ENCODE results near the gene FOXC2. TPM values are rescaled to one million over a fixed set of nuclear protein-coding genes. Genes with fewer than 3 reads are reported as not detected.

Gene FOXC2
- not detected in 2 replicates for total RNA-seq (2011; cell fraction: chromatin; rRNA removed; ENCODE audit: low replicate concordance)
- not detected in 2 replicates for total RNA-seq (2011; cell fraction: nucleolus; rRNA removed)
- total RNA-seq (2011; cell fraction: nucleoplasm; rRNA removed) = not detected in 2 replicates
- total RNA-seq (2014; rRNA removed) = not detected in 2 replicates
- not detected in 2 replicates for total RNA-seq (2014; rRNA removed; fragmentation: Illumina TruSeq; extraction: Trizol)
- total RNA-seq (2015; rRNA removed; fragmentation: Illumina TruSeq; extraction: Trizol) = not detected in 2 replicates
- total RNA-seq (2021) = 0.11 TPM in 2 replicates
- polyA plus RNA-seq (2011; rRNA removed) = not detected in 2 replicates
- not detected in 2 replicates for polyA plus RNA-seq (2011; cell fraction: cytosol; rRNA removed)
- 0.13 TPM in 1 of 2 replicates, not detected in the other for polyA plus RNA-seq (2011; cell fraction: nucleus; rRNA removed)
- polyA plus RNA-seq (2012) = 0.10 TPM in 1 of 2 replicates, not detected in the other
- not detected in 2 replicates for polyA plus RNA-seq (2014; fragmentation: Illumina TruSeq; extraction: Trizol)
- under 1 TPM; 0.01 to 0.08 TPM for polyA plus RNA-seq (2014; fragmentation: Nextera tagmentation; extraction: Ambion mirVana)
- polyA plus RNA-seq (2014; rRNA removed) = 0.11 and 0.13 TPM in 2 replicates
- not detected in 2 replicates for polyA minus RNA-seq (2011; rRNA and poly(A)+ RNA removed)
- not detected in 2 replicates for polyA minus RNA-seq (2011; cell fraction: cytosol; rRNA and poly(A)+ RNA removed)
- polyA minus RNA-seq (2011; cell fraction: nucleus; rRNA and poly(A)+ RNA removed) = not detected in 2 replicates
- Bru-seq, nascent RNA = percentile 16 among the genes with signal in this experiment
- BruChase-seq, experiment 1, labeled RNA remaining after a 2-hour chase = percentile 36 among the genes with signal in this experiment
- BruChase-seq, experiment 2, labeled RNA remaining after a 6-hour chase = percentile 42 among the genes with signal in this experiment
- long read RNA-seq, experiment 1 = 0 reads
- long read RNA-seq, experiment 2 = 0 reads
- long read RNA-seq, experiment 3 = 0 reads

GRCh38 chr16:86566601-86566965, at the start of gene FOXC2:
TSS of gene FOXC2 (plus strand) at chr16:86566829. CDS start at chr16:86567336, 507 bp downstream.
- H3K27ac ChIP-seq (ENCODE audit: extremely low read depth, low read depth, low read length) = no peak within 1 kb of the TSS
- H3K9me1 ChIP-seq (ENCODE audit: control insufficient read depth, insufficient read depth, low read length) = no peaks in the 10 kb centered on the region
- peak in 3 of 4 experiments; percentile 46 to 68 (median 60) for DNase-seq (ENCODE audit: extremely low read depth in 1 of 4, low spot score in 3 of 4)
- WGBS (ENCODE audit: insufficient coverage, low coverage, missing lambda C conversion rate) = 29% methylated on average over 28 of the region's 30 CpGs
- POLR2A ChIA-PET = interaction anchor here (0.6 kb wide), 1 partner anchor 12 kb away, joined by 3 read pairs; the partner anchor contains the start of gene FOXL1
- H3K79me2 ChIP-seq (ENCODE audit: control insufficient read depth, insufficient read depth, low read length) = no peaks in the 10 kb centered on the region
- CTCF ChIA-PET (ENCODE audit: low intra/inter-chr PET ratio) = no interaction called here
- intact Hi-C loops (cut with micrococcal nuclease) (loop anchor here (10.0 kb wide), 1 partner anchor 628 kb away; no protein-coding TSS in a partner anchor), in situ Hi-C loops (cut with MboI) (loop anchor here (5.0 to 25.0 kb wide), 3 partner anchors 491 to 1071 kb away; no protein-coding TSS in a partner anchor)
- ATAC-seq = peak; percentile 63; the same call in 1 of the 3 replicates
- no peak within 1 kb of the TSS for H3K9ac ChIP-seq (ENCODE audit: insufficient read depth in 1 of 2, low read depth in 2 of 2, low read length in 2 of 2)
- no peak within 1 kb of the TSS for H2AFZ ChIP-seq (ENCODE audit: low read depth, low read length)
- H3K4me2 ChIP-seq (ENCODE audit: insufficient read depth, low read length) = no peak within 1 kb of the TSS
- H3K4me3 ChIP-seq = no peak within 1 kb of the TSS
- H3K4me1 ChIP-seq (replicated peaks in 1 of 2; ENCODE audit: control insufficient read depth in 2 of 2, insufficient read depth in 2 of 2, low read length in 2 of 2) = peaks cover 0 to 8% of the 10 kb centered on the region in 2 experiments; a peak in 1 of 5 replicates
- BruUV-seq (replicated peaks) = no TSS peak
- H3K36me3 ChIP-seq (ENCODE audit: control insufficient read depth, insufficient read depth, low read length) = no peaks in the 10 kb centered on the region
- H4K20me1 ChIP-seq (replicated peaks; ENCODE audit: control insufficient read depth, insufficient read depth, low read length) = peaks cover 4% of the 10 kb centered on the region; the same call in 1 of the 2 replicates
- no peak for FAIRE-seq
- H3K27me3 ChIP-seq (ENCODE audit: control insufficient read depth in 2 of 2, insufficient read depth in 2 of 2, low read length in 2 of 2) = peaks cover 28 to 41% of the 10 kb centered on the region in 2 experiments
- no peaks in the 10 kb centered on the region for H3K9me3 ChIP-seq (replicated peaks; ENCODE audit: control insufficient read depth, insufficient read depth, low read depth, low read length)
- TF ChIP-seq NFYB (IDR thresholded peaks at IDR 0.05; ENCODE audit: extremely low read depth, insufficient read length) = peak; percentile 20
- TF ChIP-seq PURB (CRISPR knock-in tag; IDR thresholded peaks at IDR 0.05; ENCODE audit: low read depth) = no peak
